IMR-90 (cell line): ENCODE measurements around the gene TSPAN19. TPM values are rescaled to one million over a fixed set of nuclear protein-coding genes. Genes with fewer than 3 reads are reported as not detected.

Source experiments
- ATAC-seq: fragments of 200-7000 bp; cut with Tn5 transposase; 2 replicates; pipeline ENCODE4 v1.9.1; 2020; ENCODE audit warnings: low read depth, mild to moderate bottlenecking, moderate library complexity
- BruUV-seq: library from RNA; stranded (reverse); fragments of 400-500 nt; replicated peaks from 2 replicates; lab custom pipeline; 2021; lab: Mats Ljungman, UMichigan
- CTCF ChIA-PET: fragments of 300-600 bp; formaldehyde crosslinking; extraction: SDS; loops from one replicate; lab custom pipeline; 2021; ENCODE audit warnings: antibody characterized with exemption; lab: Yijun Ruan, JAX
- POLR2A ChIA-PET: fragments of 300-600 bp; sonication (Branson Sonifier 250); formaldehyde crosslinking; loops from one replicate; lab custom pipeline; 2022; ENCODE audit warnings: antibody characterized with exemption; ENCODE audit not compliant: unreplicated experiment; lab: Charles Lee
- DNase-seq: peaks from one replicate; pipeline ENCODE4 v3.0.0; 2013
- H2AFZ ChIP-seq: replicated peaks from 2 replicates; pipeline ENCODE3; 2013; ENCODE audit warnings: low read length, mild to moderate bottlenecking; ENCODE audit not compliant: poor library complexity
- H2AK5ac ChIP-seq: 2 replicates; pipeline ENCODE4 v1.6.1; 2013; ENCODE audit warnings: low read depth, low read length, inconsistent platforms
- H2AK9ac ChIP-seq: replicated peaks from 2 replicates; pipeline ENCODE3; 2013; ENCODE audit warnings: mild to moderate bottlenecking, low read depth, low read length, moderate library complexity; ENCODE audit not compliant: poor library complexity
- H2BK120ac ChIP-seq: 2 replicates; pipeline ENCODE4 v1.6.1; 2013; ENCODE audit warnings: low read depth, low read length, inconsistent platforms
- H2BK15ac ChIP-seq: 3 replicates; pipeline ENCODE4 v1.6.1; 2013; ENCODE audit warnings: low read depth, low read length, inconsistent platforms
- H2BK20ac ChIP-seq: 2 replicates; pipeline ENCODE4 v1.6.1; 2013; ENCODE audit warnings: low read depth, mild to moderate bottlenecking, inconsistent platforms, low read length, moderate library complexity
- H2BK5ac ChIP-seq: 2 replicates; pipeline ENCODE4 v1.6.1; 2013; ENCODE audit warnings: mild to moderate bottlenecking, low read depth, low read length, inconsistent platforms; ENCODE audit not compliant: poor library complexity, severe bottlenecking
- H3K14ac ChIP-seq: replicated peaks from 2 replicates; pipeline ENCODE4 v1.6.1; 2013; ENCODE audit warnings: low read depth, low read length, inconsistent platforms
- H3K18ac ChIP-seq: 2 replicates; pipeline ENCODE4 v1.6.1; 2013; ENCODE audit warnings: low read depth, low read length, control low read depth
- H3K23ac ChIP-seq: 2 replicates; pipeline ENCODE4 v1.6.1; 2013; ENCODE audit warnings: low read depth, low read length, inconsistent platforms
- H3K27ac ChIP-seq: 2 replicates; pipeline ENCODE4 v1.5.1; 2013; ENCODE audit warnings: mild to moderate bottlenecking, control low read depth, low read length; ENCODE audit not compliant: insufficient read depth
- H3K27me3 ChIP-seq: 2 replicates; pipeline ENCODE4 v1.6.1; 2013; ENCODE audit warnings: low read length; ENCODE audit not compliant: control insufficient read depth, insufficient read depth
- H3K36me3 ChIP-seq: 2 replicates; pipeline ENCODE4 v1.6.1; 2013; ENCODE audit warnings: low read length, mixed read lengths; ENCODE audit not compliant: control insufficient read depth, insufficient read depth
- H3K4ac ChIP-seq: 2 replicates; pipeline ENCODE4 v1.6.1; 2013; ENCODE audit warnings: low read depth, low read length, inconsistent platforms
- H3K4me1 ChIP-seq: 2 replicates; pipeline ENCODE4 v1.6.1; 2013; ENCODE audit warnings: low read length, mixed read lengths; ENCODE audit not compliant: control insufficient read depth, insufficient read depth
- H3K4me2 ChIP-seq: 2 replicates; pipeline ENCODE4 v1.6.1; 2013; ENCODE audit warnings: low read depth, mild to moderate bottlenecking, control low read depth, low read length, moderate library complexity
- H3K4me3 ChIP-seq: 2 replicates; pipeline ENCODE4 v1.5.1; 2013; ENCODE audit warnings: low read depth, mild to moderate bottlenecking, control low read depth, low read length, moderate library complexity; ENCODE audit not compliant: insufficient read depth
- H3K56ac ChIP-seq: 2 replicates; pipeline ENCODE4 v1.6.1; 2013; ENCODE audit warnings: low read length, inconsistent platforms; ENCODE audit not compliant: insufficient read depth; ENCODE audit errors: extremely low read depth
- H3K79me1 ChIP-seq, 2 experiments: 2 replicates each; pipeline ENCODE4 v1.6.1; 2013; ENCODE audit warnings: low read length in 2 of 2, inconsistent platforms in 1 of 2, low read depth in 1 of 2
- H3K9ac ChIP-seq: 2 replicates; pipeline ENCODE4 v1.6.1; 2013; ENCODE audit warnings: low read depth, low read length, control low read depth
- H3K9me1 ChIP-seq: 2 replicates; pipeline ENCODE4 v1.6.1; 2013; ENCODE audit warnings: low read length, inconsistent platforms; ENCODE audit not compliant: insufficient read depth
- H3K9me3 ChIP-seq: 2 replicates; pipeline ENCODE4 v1.6.1; 2013; ENCODE audit warnings: low read length; ENCODE audit not compliant: control insufficient read depth, insufficient read depth
- H4K20me1 ChIP-seq: 2 replicates; pipeline ENCODE4 v1.6.1; 2013; ENCODE audit warnings: low read length, inconsistent platforms; ENCODE audit not compliant: insufficient read depth
- H4K5ac ChIP-seq: 2 replicates; pipeline ENCODE4 v1.6.1; 2013; ENCODE audit warnings: mild to moderate bottlenecking, low read depth, low read length, control low read depth
- H4K8ac ChIP-seq, 2 experiments: 2 replicates each; pipeline ENCODE4 v1.6.1; 2013; ENCODE audit warnings: low read depth in 2 of 2, low read length in 2 of 2, control low read depth in 1 of 2, inconsistent platforms in 1 of 2
- H4K91ac ChIP-seq: 2 replicates; pipeline ENCODE4 v1.6.1; 2013; ENCODE audit warnings: low read depth, low read length, inconsistent platforms; ENCODE audit not compliant: insufficient read depth
- CHD1 ChIP-seq: IDR thresholded peaks from 2 replicates; pipeline ENCODE4 v1.6.1; 2012; ENCODE audit warnings: low read depth, low read length, improper control_type of control experiment
- MAFK ChIP-seq: IDR thresholded peaks from 2 replicates; pipeline ENCODE4 v1.6.1; 2012; ENCODE audit warnings: low read depth, low read length, improper control_type of control experiment
- MAZ ChIP-seq: IDR thresholded peaks from 2 replicates; pipeline ENCODE4 v1.6.1; 2012; ENCODE audit warnings: low read depth, mild to moderate bottlenecking, low read length, improper control_type of control experiment, moderate library complexity, borderline replicate concordance
- MXI1 ChIP-seq: IDR thresholded peaks from 2 replicates; pipeline ENCODE4 v1.6.1; 2012; ENCODE audit warnings: low read depth, mild to moderate bottlenecking, low read length, moderate library complexity, borderline replicate concordance
- RFX5 ChIP-seq: IDR thresholded peaks from 2 replicates; pipeline ENCODE4 v1.8.0; 2012; ENCODE audit warnings: low read depth, mild to moderate bottlenecking, low read length, moderate library complexity
- WGBS, 2 experiments: methylation state at CpG; one replicate each; pipeline versions ENCODE4 v1.1.5 to v1.1.7; 2013; ENCODE audit warnings: missing lambda C conversion rate in 2 of 2; ENCODE audit not compliant: insufficient read length in 1 of 2; ENCODE audit errors: extremely low coverage in 2 of 2; 5-methylcytosine and 5-hydroxymethylcytosine counted together
- dilution Hi-C: fragments of 300-500 bp; cut with HindIII; formaldehyde crosslinking; loops from one replicate; pipeline ENCODE4 v1.14.3; 2018; ENCODE audit warnings: low sequenced_read_pairs; ENCODE audit not compliant: unreplicated experiment
- in situ Hi-C: fragments of 300-500 bp; cut with MboI; formaldehyde crosslinking; loops from 3 replicates; pipeline ENCODE4 v1.14.3; 2019; ENCODE audit warnings: low sequenced_read_pairs, inconsistent platforms, mixed read lengths
- intact Hi-C: fragments of 100-400 bp; cut with micrococcal nuclease; formaldehyde crosslinking; loops from 2 replicates; pipeline ENCODE4 v1.10.0; 2022
- polyA plus RNA-seq, 3 experiments: library from polyadenylated mRNA; depleted of rRNA; stranded (reverse); fragments of >200 nt; gene quantifications; 2 replicates each; pipeline ENCODE4 v1.2.3, GENCODE V29; 2012; ENCODE audit warnings: low replicate concordance in 1 of 3
- total RNA-seq: library from RNA; depleted of rRNA; stranded (reverse); fragments of >200 nt; gene quantifications from 2 replicates; pipeline ENCODE4 v1.2.3, GENCODE V29; 2012
- TF ChIP-seq, protein P1 (sequence below): fragments of 150-350 bp; IDR thresholded peaks from 2 replicates; pipeline ENCODE4 v1.6.1; 2017; ENCODE audit warnings: mild to moderate bottlenecking, antibody characterized with exemption, low read length, low read depth

TSPAN19 gene
- total and polyA plus RNA-seq, 2 of the 4 experiments (the other 2 are of a cell fraction): not detected

GRCh38 chr12:85085066-85085465 is 49.0 kb upstream of the TSPAN19 start:
- TF ChIP-seq MAZ (no peak), MAFK (no peak), MXI1 (no peak), RFX5 (no peak), CHD1 (no peak)
- TF ChIP-seq, protein P1, sequence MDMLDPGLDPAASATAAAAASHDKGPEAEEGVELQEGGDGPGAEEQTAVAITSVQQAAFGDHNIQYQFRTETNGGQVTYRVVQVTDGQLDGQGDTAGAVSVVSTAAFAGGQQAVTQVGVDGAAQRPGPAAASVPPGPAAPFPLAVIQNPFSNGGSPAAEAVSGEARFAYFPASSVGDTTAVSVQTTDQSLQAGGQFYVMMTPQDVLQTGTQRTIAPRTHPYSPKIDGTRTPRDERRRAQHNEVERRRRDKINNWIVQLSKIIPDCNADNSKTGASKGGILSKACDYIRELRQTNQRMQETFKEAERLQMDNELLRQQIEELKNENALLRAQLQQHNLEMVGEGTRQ: no peak
- in situ Hi-C loops (no loop called here), intact Hi-C loops (no loop called here), dilution Hi-C loops (no loop called here)
- Histone ChIP-seq H2AK9ac (no peak overlapping the region), H2AK5ac (no peak overlapping the region), H3K27me3 (no peaks in the 10 kb centered on the region), H3K18ac (no peak overlapping the region), H4K20me1 (no peaks in the 10 kb centered on the region), H2BK20ac (no peak overlapping the region), H3K27ac (no peak overlapping the region), H3K56ac (no peak overlapping the region), H3K79me1 (no peaks in the 10 kb centered on the region), H3K4me2 (no peak overlapping the region), H3K23ac (no peak overlapping the region), H2BK15ac (no peak overlapping the region), H3K14ac (no peak overlapping the region), H3K4me1 (no peaks in the 10 kb centered on the region), H3K4me3 (no peak overlapping the region), H4K8ac (no peak overlapping the region), H2AFZ (no peak overlapping the region), H2BK5ac (no peak overlapping the region), H2BK120ac (no peak overlapping the region), H3K36me3 (no peaks in the 10 kb centered on the region), H4K5ac (no peak overlapping the region), H3K9ac (no peak overlapping the region), H3K9me1 (no peaks in the 10 kb centered on the region), H3K4ac (no peak overlapping the region), H4K91ac (no peak overlapping the region), H3K9me3 (no peaks in the 10 kb centered on the region)
- ATAC-seq: no peak
- no CpG with 5 or more reads among the region's 5 CpGs for WGBS, 2 experiments
- POLR2A ChIA-PET: no interaction called here
- CTCF ChIA-PET: no interaction called here
- no peak for DNase-seq
- BruUV-seq: no TSS peak
